A549 (cell line): ENCODE data around the gene U2AF1L4. TPM values are rescaled to one million over a fixed set of nuclear protein-coding genes. Genes with fewer than 3 reads are reported as not detected.

ENCODE experiments used
- ATAC-seq, 2 experiments: fragments of 200-7000 bp in 1 of 2; fragments of >200 bp in 1 of 2; cut with Nextera tagmentation in 1 of 2; cut with Tn5 transposase in 1 of 2; 3 replicates each; pipeline versions ENCODE4 v1.8.0 to v1.9.1; 2018 to 2020; ENCODE audit warnings: mild to moderate bottlenecking in 1 of 2, moderate library complexity in 1 of 2
- CTCF ChIA-PET: fragments of 300-600 bp; sonication (Branson Sonifier 250); formaldehyde crosslinking; extraction: SDS; loops from one replicate; lab custom pipeline; 2021; ENCODE audit warnings: antibody characterized with exemption, inconsistent platforms; lab: Yijun Ruan, JAX
- POLR2A ChIA-PET: fragments of 350-600 bp; formaldehyde crosslinking; extraction: SDS; loops from one replicate; lab custom pipeline; 2021; ENCODE audit warnings: antibody characterized with exemption, inconsistent platforms; lab: Yijun Ruan, JAX
- DNase-seq, 2 experiments: peaks; one replicate each; pipeline versions ENCODE4 v3.0.0 to v3.0.0-alpha.2; 2011 to 2016; ENCODE audit warnings: low read depth in 1 of 2, low spot score in 1 of 2
- FAIRE-seq: peaks from 2 replicates; lab custom pipeline; 2011; peaks lifted over from hg19 to GRCh38; lab: Jason Lieb, UNC
- H3K27ac ChIP-seq, 2 experiments: fragments of >200 bp; sonication (Bioruptor Twin); formaldehyde crosslinking; 3 replicates each; pipeline ENCODE4 v1.5.1; 2016 to 2017
- H3K4me1 ChIP-seq: fragments of >200 bp; sonication (Bioruptor Twin); formaldehyde crosslinking; 3 replicates; pipeline ENCODE4 v1.6.1; 2016
- H3K4me2 ChIP-seq: fragments of >200 bp; sonication (Bioruptor Twin); formaldehyde crosslinking; 3 replicates; pipeline ENCODE4 v1.6.1; 2016
- H3K4me3 ChIP-seq: fragments of >200 bp; sonication (Bioruptor Twin); formaldehyde crosslinking; 3 replicates; pipeline ENCODE4 v1.5.1; 2016
- H3K9me3 ChIP-seq: fragments of >200 bp; sonication (Bioruptor Twin); formaldehyde crosslinking; 3 replicates; pipeline ENCODE4 v1.6.1; 2016
- CBX2 ChIP-seq: fragments of 200-600 bp; sonication (generic); IDR thresholded peaks from 2 replicates; pipeline ENCODE4 v1.6.1; 2016; ENCODE audit warnings: low read depth, mild to moderate bottlenecking, borderline replicate concordance
- CHD2 ChIP-seq: fragments of 150-350 bp; IDR thresholded peaks from 2 replicates; pipeline ENCODE4 v1.6.1; 2014; ENCODE audit warnings: low read length; ENCODE audit not compliant: partially characterized antibody
- EHF ChIP-seq: fragments of 250-450 bp; sonication (Bioruptor Pico); IDR thresholded peaks from 2 replicates; pipeline ENCODE4 v1.5.0; 2020; ENCODE audit warnings: mild to moderate bottlenecking
- EHMT2 ChIP-seq: fragments of 200-600 bp; sonication (generic); IDR thresholded peaks from 2 replicates; pipeline ENCODE4 v1.6.1; 2016; ENCODE audit warnings: antibody characterized with exemption, low read depth, mild to moderate bottlenecking, moderate library complexity
- EP300 ChIP-seq, 2 experiments: fragments of >200 bp; sonication (Bioruptor Twin); formaldehyde crosslinking; IDR thresholded peaks; 2 replicates in 1 of 2; 3 replicates in 1 of 2; pipeline ENCODE4 v1.6.1; 2016 to 2017
- ESRRA ChIP-seq: fragments of 150-350 bp; IDR thresholded peaks from 2 replicates; pipeline ENCODE4 v1.6.1; 2014; ENCODE audit warnings: mild to moderate bottlenecking, low read length, borderline replicate concordance
- FOSB ChIP-seq: fragments of 250-450 bp; sonication (Bioruptor Pico); IDR thresholded peaks from 2 replicates; pipeline ENCODE4 v1.5.0; 2020; ENCODE audit warnings: mild to moderate bottlenecking, moderate library complexity
- FOSL2 ChIP-seq, 2 experiments: fragments of 450-650 bp in 1 of 2; fragments of >200 bp in 1 of 2; sonication (Bioruptor Twin) in 1 of 2; formaldehyde crosslinking; IDR thresholded peaks; 2 replicates each; pipeline versions ENCODE4 v1.5.0 to v1.6.1; 2016 to 2020; ENCODE audit warnings: mild to moderate bottlenecking in 1 of 2, moderate library complexity in 1 of 2
- FOXS1 ChIP-seq: fragments of 250-450 bp; sonication (Bioruptor Pico); IDR thresholded peaks from 2 replicates; pipeline ENCODE4 v1.5.0; 2020; ENCODE audit warnings: mild to moderate bottlenecking, moderate library complexity
- GATA3 ChIP-seq: IDR thresholded peaks from 2 replicates; pipeline ENCODE4 v1.6.1; 2012; ENCODE audit warnings: borderline replicate concordance
- HEYL ChIP-seq: fragments of 250-450 bp; sonication (Bioruptor Pico); IDR thresholded peaks from 2 replicates; pipeline ENCODE4 v1.8.0; 2021; ENCODE audit warnings: mild to moderate bottlenecking, moderate library complexity
- HOXA7 ChIP-seq: fragments of 250-450 bp; sonication (Bioruptor Pico); IDR thresholded peaks from 2 replicates; pipeline ENCODE4 v1.5.0; 2020; ENCODE audit warnings: mild to moderate bottlenecking, moderate library complexity
- HOXB5 ChIP-seq: fragments of 250-450 bp; sonication (Bioruptor Pico); IDR thresholded peaks from 2 replicates; pipeline ENCODE4 v1.5.0; 2020; ENCODE audit warnings: mild to moderate bottlenecking, moderate library complexity
- JUN ChIP-seq, 2 experiments: fragments of >200 bp; sonication (Bioruptor Twin); formaldehyde crosslinking; IDR thresholded peaks; 2 replicates in 1 of 2; 3 replicates in 1 of 2; pipeline ENCODE4 v1.6.1; 2016 to 2017
- JUNB ChIP-seq: fragments of >200 bp; sonication (Bioruptor Twin); formaldehyde crosslinking; IDR thresholded peaks from 2 replicates; pipeline ENCODE4 v1.6.1; 2016
- KDM5A ChIP-seq: fragments of 200-600 bp; sonication (generic); IDR thresholded peaks from 2 replicates; pipeline ENCODE4 v1.6.1; 2016; ENCODE audit warnings: antibody characterized with exemption, mild to moderate bottlenecking
- MAFK ChIP-seq: fragments of 450-650 bp; IDR thresholded peaks from 2 replicates; pipeline ENCODE4 v1.6.1; 2014; ENCODE audit not compliant: partially characterized antibody
- MAZ ChIP-seq: fragments of 150-350 bp; IDR thresholded peaks from 2 replicates; pipeline ENCODE4 v1.6.1; 2014; ENCODE audit warnings: antibody characterized with exemption, low read depth, low read length, borderline replicate concordance
- NPAS2 ChIP-seq: fragments of 250-450 bp; sonication (Bioruptor Pico); IDR thresholded peaks from 2 replicates; pipeline ENCODE4 v1.8.0; 2022; ENCODE audit warnings: mild to moderate bottlenecking, moderate library complexity, borderline replicate concordance
- NR3C1 ChIP-seq: fragments of >200 bp; sonication (Bioruptor Twin); formaldehyde crosslinking; IDR thresholded peaks from 3 replicates; pipeline ENCODE4 v1.6.1; 2017
- PHF8 ChIP-seq: fragments of 200-600 bp; sonication (generic); IDR thresholded peaks from 2 replicates; pipeline ENCODE4 v1.6.1; 2016; ENCODE audit warnings: low read depth, mild to moderate bottlenecking, antibody characterized with exemption, moderate library complexity, borderline replicate concordance
- RAD21 ChIP-seq, 2 experiments: fragments of >200 bp in 1 of 2; sonication (Bioruptor Twin) in 1 of 2; formaldehyde crosslinking in 1 of 2; IDR thresholded peaks in 1 of 2; conservative IDR thresholded peaks in 1 of 2; 2 replicates in 1 of 2; 3 replicates in 1 of 2; pipeline ENCODE4 v1.6.1; 2012 to 2018; ENCODE audit warnings: inconsistent platforms in 1 of 2
- RARB ChIP-seq: fragments of 250-450 bp; sonication (Bioruptor Pico); IDR thresholded peaks from 2 replicates; pipeline ENCODE4 v1.8.0; 2021; ENCODE audit warnings: mild to moderate bottlenecking, moderate library complexity
- RCOR1 ChIP-seq: fragments of 150-350 bp; IDR thresholded peaks from 2 replicates; pipeline ENCODE4 v1.6.1; 2014; ENCODE audit warnings: antibody characterized with exemption, low read length, low read depth
- SMC3 ChIP-seq: fragments of >200 bp; sonication (Bioruptor Twin); formaldehyde crosslinking; IDR thresholded peaks from 3 replicates; pipeline ENCODE4 v1.6.1; 2018; ENCODE audit warnings: inconsistent platforms
- SREBF2 ChIP-seq: fragments of 450-650 bp; IDR thresholded peaks from 2 replicates; pipeline ENCODE4 v1.6.1; 2014; ENCODE audit warnings: mild to moderate bottlenecking, moderate library complexity
- TFCP2L1 ChIP-seq: fragments of 250-450 bp; sonication (Bioruptor Pico); IDR thresholded peaks from 2 replicates; pipeline ENCODE4 v1.5.0; 2021; ENCODE audit warnings: mild to moderate bottlenecking
- ZC3H11A ChIP-seq: fragments of 450-650 bp; IDR thresholded peaks from 2 replicates; pipeline ENCODE4 v1.6.1; 2014; ENCODE audit warnings: antibody characterized with exemption, mild to moderate bottlenecking
- ZFP36 ChIP-seq: fragments of 450-650 bp; IDR thresholded peaks from 2 replicates; pipeline ENCODE4 v1.6.1; 2014; ENCODE audit warnings: borderline replicate concordance; ENCODE audit not compliant: partially characterized antibody
- ZSCAN20 ChIP-seq: fragments of 250-450 bp; sonication (Bioruptor Pico); IDR thresholded peaks from 2 replicates; pipeline ENCODE4 v1.8.0; 2022; ENCODE audit warnings: mild to moderate bottlenecking, moderate library complexity
- WGBS: methylation state at CpG from one replicate; pipeline ENCODE4 v1.1.6; 2017; ENCODE audit errors: missing lambda C conversion rate; 5-methylcytosine and 5-hydroxymethylcytosine counted together
- polyA plus RNA-seq, 4 experiments: library from polyadenylated mRNA; depleted of rRNA in 3 of 4; stranded (reverse); fragments of >200 nt; fragmentation: RNase III in 1 of 4; extraction: RNeasy Plus Mini Kit Qiagen cat#74134 plus additional on column Dnase treatment in 1 of 4; gene quantifications; 2 replicates in 3 of 4; 3 replicates in 1 of 4; pipeline ENCODE4 v1.2.3, GENCODE V29; 2011 to 2017
- TF ChIP-seq, protein P1 (sequence below): IDR thresholded peaks from 2 replicates; pipeline ENCODE4 v1.6.1; 2012
- TF ChIP-seq, protein P2 (sequence below): fragments of 450-650 bp; IDR thresholded peaks from 2 replicates; pipeline ENCODE4 v1.6.1; 2014; ENCODE audit warnings: antibody characterized with exemption
- TF ChIP-seq, protein P3 (sequence below): fragments of >200 bp; sonication (Bioruptor Twin); formaldehyde crosslinking; IDR thresholded peaks from 2 replicates; pipeline ENCODE4 v1.6.1; 2016
- TF ChIP-seq, protein P4 (sequence below): fragments of 150-350 bp; IDR thresholded peaks from 2 replicates; pipeline ENCODE4 v1.6.1; 2014; ENCODE audit warnings: low read depth, mild to moderate bottlenecking, low read length
- TF ChIP-seq, protein P5 (sequence below): IDR thresholded peaks from 2 replicates; pipeline ENCODE4 v1.6.1; 2012; ENCODE audit warnings: low read depth, borderline replicate concordance

The U2AF1L4 gene
- polyA plus RNA-seq, 2 of the 4 experiments (the other 2 are of a cell fraction): 41.1 to 42.8 TPM

DNA sequence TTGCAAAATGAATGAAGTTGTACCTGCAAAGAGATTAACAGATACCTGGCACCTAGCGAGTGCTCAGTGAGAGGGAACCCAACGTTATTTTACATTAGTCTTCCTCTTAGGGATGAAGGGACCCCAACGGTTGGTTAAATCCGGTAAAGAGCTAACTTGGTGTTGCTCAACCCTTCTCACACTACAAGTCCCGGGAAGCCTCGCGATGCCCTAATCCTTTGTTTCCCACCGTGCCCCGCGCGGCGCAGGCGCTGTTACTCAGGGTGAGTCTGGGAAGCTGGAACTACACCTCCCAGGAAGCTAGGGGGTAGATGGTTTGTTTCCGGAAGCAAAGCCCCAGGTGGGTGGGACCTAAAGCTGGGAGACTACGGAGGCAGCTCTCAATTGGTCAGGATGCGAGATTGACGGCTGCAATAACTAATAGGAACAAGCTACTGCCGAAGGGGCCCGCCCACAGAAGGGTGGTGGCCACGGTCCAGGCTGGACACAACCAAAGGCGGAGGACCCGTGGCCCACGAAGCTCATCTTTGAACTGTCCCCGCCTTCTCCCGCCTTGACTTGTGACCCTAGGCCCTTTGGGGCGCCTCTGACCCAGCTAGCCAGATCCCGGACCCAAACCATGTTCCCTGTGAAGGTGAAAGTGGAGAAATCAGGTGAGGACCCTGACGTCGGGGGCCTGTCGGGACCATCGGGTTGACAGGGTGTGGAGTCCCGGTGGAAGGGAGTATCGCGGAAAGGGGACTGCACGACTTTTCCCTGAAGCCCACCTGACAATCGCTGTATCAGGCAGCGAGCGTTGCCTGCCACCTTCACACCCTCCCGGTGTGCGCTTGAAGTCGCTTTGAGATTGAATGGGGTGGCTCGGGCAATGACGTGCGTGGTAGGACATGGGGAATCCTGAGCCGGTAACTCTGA, 3.1 kb upstream of the U2AF1L4 start, which contains the start of gene LIN37:
TSS of gene LIN37 (plus strand) at position 471 of the 915 bp plus-strand sequence. CDS start at position 620, 149 bp downstream.
- ChIA-PET CTCF (interaction anchor here (0.8 to 2.1 kb wide), 13 partner anchors 9 to 238 kb away, joined by 3 to 8 read pairs (median 3); partner anchors contain the start of gene HSPB6), POLR2A (interaction anchor here (0.6 to 1.6 kb wide), 23 partner anchors 8 to 913 kb away, joined by 3 to 35 read pairs (median 4); partner anchors contain the start of genes APLP1, COX6B1, HSPB6 and POLR2I)
- peak; percentile 75 to 86 for ATAC-seq
- Histone ChIP-seq H3K27ac (peak within 1 kb of the TSS; percentile 76 to 87), H3K4me1 (peaks cover 28% of the 10 kb centered on the region), H3K4me3 (peak within 1 kb of the TSS; percentile 75), H3K9me3 (no peaks in the 10 kb centered on the region), H3K4me2 (peak within 1 kb of the TSS; percentile 94)
- peak; percentile 100 for DNase-seq
- FAIRE-seq: peak; percentile 100
- 2% methylated on average over 45 of the region's 45 CpGs for WGBS
- TF ChIP-seq KDM5A (no peak), NPAS2 (CRISPR knock-in tag) (no peak), EHF (no peak), EP300 (IDR thresholded peaks at IDR 0.05) (no peak), GATA3 (peak; percentile 28; the same call in 1 of the 2 replicates), EHMT2 (no peak), RARB (CRISPR knock-in tag) (no peak), ZC3H11A (no peak), RAD21 (conservative IDR thresholded peaks at IDR 0.05 in 1 of 2, IDR thresholded peaks at IDR 0.05 in 1 of 2) (no peak), CBX2 (no peak), ESRRA (no peak), MAZ (no peak), CHD2 (peak; percentile 98), FOXS1 (CRISPR knock-in tag) (no peak), HOXB5 (CRISPR knock-in tag) (no peak), FOSL2 (IDR thresholded peaks at IDR 0.05) (no peak), FOSL2 (CRISPR knock-in tag; IDR thresholded peaks at IDR 0.05) (no peak), HEYL (CRISPR knock-in tag) (no peak), SMC3 (no peak), MAFK (no peak), FOSB (CRISPR knock-in tag) (no peak), NR3C1 (no peak), JUN (IDR thresholded peaks at IDR 0.05) (peak; percentile 84 to 87), HOXA7 (CRISPR knock-in tag) (no peak), ZSCAN20 (CRISPR knock-in tag) (no peak), SREBF2 (no peak), ZFP36 (no peak), PHF8 (peak; percentile 95), TFCP2L1 (CRISPR knock-in tag) (no peak), JUNB (no peak), RCOR1 (no peak)
- TF ChIP-seq, protein P1, sequence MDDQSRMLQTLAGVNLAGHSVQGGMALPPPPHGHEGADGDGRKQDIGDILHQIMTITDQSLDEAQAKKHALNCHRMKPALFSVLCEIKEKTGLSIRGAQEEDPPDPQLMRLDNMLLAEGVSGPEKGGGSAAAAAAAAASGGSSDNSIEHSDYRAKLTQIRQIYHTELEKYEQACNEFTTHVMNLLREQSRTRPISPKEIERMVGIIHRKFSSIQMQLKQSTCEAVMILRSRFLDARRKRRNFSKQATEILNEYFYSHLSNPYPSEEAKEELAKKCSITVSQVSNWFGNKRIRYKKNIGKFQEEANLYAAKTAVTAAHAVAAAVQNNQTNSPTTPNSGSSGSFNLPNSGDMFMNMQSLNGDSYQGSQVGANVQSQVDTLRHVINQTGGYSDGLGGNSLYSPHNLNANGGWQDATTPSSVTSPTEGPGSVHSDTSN: peak; percentile 100
- TF ChIP-seq, protein P2, sequence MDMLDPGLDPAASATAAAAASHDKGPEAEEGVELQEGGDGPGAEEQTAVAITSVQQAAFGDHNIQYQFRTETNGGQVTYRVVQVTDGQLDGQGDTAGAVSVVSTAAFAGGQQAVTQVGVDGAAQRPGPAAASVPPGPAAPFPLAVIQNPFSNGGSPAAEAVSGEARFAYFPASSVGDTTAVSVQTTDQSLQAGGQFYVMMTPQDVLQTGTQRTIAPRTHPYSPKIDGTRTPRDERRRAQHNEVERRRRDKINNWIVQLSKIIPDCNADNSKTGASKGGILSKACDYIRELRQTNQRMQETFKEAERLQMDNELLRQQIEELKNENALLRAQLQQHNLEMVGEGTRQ: 0 out of 2 replicates have a peak, but pooled peaks have one; percentile 41
- TF ChIP-seq, protein P3, sequence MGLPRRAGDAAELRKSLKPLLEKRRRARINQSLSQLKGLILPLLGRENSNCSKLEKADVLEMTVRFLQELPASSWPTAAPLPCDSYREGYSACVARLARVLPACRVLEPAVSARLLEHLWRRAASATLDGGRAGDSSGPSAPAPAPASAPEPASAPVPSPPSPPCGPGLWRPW: no peak
- TF ChIP-seq, protein P4, sequence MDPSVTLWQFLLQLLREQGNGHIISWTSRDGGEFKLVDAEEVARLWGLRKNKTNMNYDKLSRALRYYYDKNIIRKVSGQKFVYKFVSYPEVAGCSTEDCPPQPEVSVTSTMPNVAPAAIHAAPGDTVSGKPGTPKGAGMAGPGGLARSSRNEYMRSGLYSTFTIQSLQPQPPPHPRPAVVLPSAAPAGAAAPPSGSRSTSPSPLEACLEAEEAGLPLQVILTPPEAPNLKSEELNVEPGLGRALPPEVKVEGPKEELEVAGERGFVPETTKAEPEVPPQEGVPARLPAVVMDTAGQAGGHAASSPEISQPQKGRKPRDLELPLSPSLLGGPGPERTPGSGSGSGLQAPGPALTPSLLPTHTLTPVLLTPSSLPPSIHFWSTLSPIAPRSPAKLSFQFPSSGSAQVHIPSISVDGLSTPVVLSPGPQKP: no peak
- TF ChIP-seq, protein P5, sequence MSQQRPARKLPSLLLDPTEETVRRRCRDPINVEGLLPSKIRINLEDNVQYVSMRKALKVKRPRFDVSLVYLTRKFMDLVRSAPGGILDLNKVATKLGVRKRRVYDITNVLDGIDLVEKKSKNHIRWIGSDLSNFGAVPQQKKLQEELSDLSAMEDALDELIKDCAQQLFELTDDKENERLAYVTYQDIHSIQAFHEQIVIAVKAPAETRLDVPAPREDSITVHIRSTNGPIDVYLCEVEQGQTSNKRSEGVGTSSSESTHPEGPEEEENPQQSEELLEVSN: no peak
